HEK293 (cell line): ENCODE data around the gene SHROOM3.

ENCODE experiments used
- CTCF ChIA-PET: fragments of 350-600 bp; formaldehyde crosslinking; extraction: SDS; loops from one replicate; lab custom pipeline; 2021; ENCODE audit warnings: antibody characterized with exemption; lab: Yijun Ruan, JAX
- POLR2A ChIA-PET: fragments of 300-600 bp; formaldehyde crosslinking; extraction: SDS; loops from one replicate; lab custom pipeline; 2020; ENCODE audit warnings: antibody characterized with exemption, inconsistent platforms; lab: Yijun Ruan, JAX
- H3K27ac ChIP-seq: fragments of 200-500 bp; sonication (Bioruptor generic); 2 replicates; pipeline ENCODE4 v1.5.1; 2014; ENCODE audit warnings: low read depth, low read length, control low read depth, inconsistent platforms; ENCODE audit errors: extremely low read depth
- H3K36me3 ChIP-seq, 2 experiments: fragments of 200-500 bp in 1 of 2; sonication (Bioruptor generic) in 1 of 2; 1 replicate in 1 of 2; 2 replicates in 1 of 2; pipeline ENCODE4 v1.5.1; 2014 to 2017; ENCODE audit warnings: inconsistent platforms in 2 of 2, low read length in 2 of 2; ENCODE audit not compliant: control insufficient read depth in 2 of 2, insufficient read depth in 1 of 2
- H3K4me1 ChIP-seq: fragments of 200-500 bp; sonication (Bioruptor generic); 2 replicates; pipeline ENCODE4 v1.5.1; 2014; ENCODE audit warnings: mild to moderate bottlenecking, low read length, inconsistent platforms; ENCODE audit not compliant: control insufficient read depth, insufficient read depth
- H3K4me3 ChIP-seq: 2 replicates; pipeline ENCODE4 v1.5.1; 2011; ENCODE audit warnings: low read depth, mild to moderate bottlenecking, control low read depth, low read length, moderate library complexity
- H3K9me3 ChIP-seq: fragments of 200-500 bp; sonication (Bioruptor generic); 2 replicates; pipeline ENCODE4 v1.5.1; 2014; ENCODE audit warnings: low read depth, low read length, inconsistent platforms; ENCODE audit not compliant: control insufficient read depth, insufficient read depth
- HOXA7 ChIP-seq: sonication (generic); formaldehyde crosslinking; IDR thresholded peaks from 2 replicates; pipeline ENCODE4 v1.8.1; 2022; ENCODE audit warnings: missing genetic modification reagents, borderline replicate concordance
- KLF16 ChIP-seq: fragments of 450-650 bp; formaldehyde crosslinking; IDR thresholded peaks from 2 replicates; pipeline ENCODE4 v1.5.1; 2017; ENCODE audit warnings: missing biosample characterization, missing genetic modification characterization
- PRDM4 ChIP-seq: fragments of 450-650 bp; formaldehyde crosslinking; IDR thresholded peaks from 2 replicates; pipeline ENCODE4 v1.5.1; 2017; ENCODE audit warnings: missing biosample characterization, missing genetic modification characterization
- ZBTB21 ChIP-seq: fragments of 450-650 bp; formaldehyde crosslinking; IDR thresholded peaks from 2 replicates; pipeline ENCODE4 v1.5.1; 2017; ENCODE audit warnings: missing biosample characterization, missing genetic modification characterization
- ZNF157 ChIP-seq: fragments of 450-650 bp; formaldehyde crosslinking; IDR thresholded peaks from 2 replicates; pipeline ENCODE4 v1.5.1; 2016; ENCODE audit warnings: missing biosample characterization, missing genetic modification characterization
- ZNF175 ChIP-seq: fragments of 450-650 bp; formaldehyde crosslinking; IDR thresholded peaks from 2 replicates; pipeline ENCODE4 v1.5.1; 2016; ENCODE audit warnings: missing biosample characterization, missing genetic modification characterization
- ZNF18 ChIP-seq: fragments of 450-650 bp; formaldehyde crosslinking; IDR thresholded peaks from 2 replicates; pipeline ENCODE4 v1.5.1; 2016; ENCODE audit warnings: missing biosample characterization, missing genetic modification characterization
- ZNF202 ChIP-seq: fragments of 450-650 bp; formaldehyde crosslinking; IDR thresholded peaks from 2 replicates; pipeline ENCODE4 v1.5.1; 2016; ENCODE audit warnings: missing biosample characterization, missing genetic modification characterization, borderline replicate concordance
- ZNF311 ChIP-seq: fragments of 450-650 bp; formaldehyde crosslinking; IDR thresholded peaks from 2 replicates; pipeline ENCODE4 v1.5.1; 2017; ENCODE audit warnings: missing biosample characterization, missing genetic modification characterization, borderline replicate concordance
- ZNF324 ChIP-seq: fragments of 450-650 bp; formaldehyde crosslinking; IDR thresholded peaks from 2 replicates; pipeline ENCODE4 v1.5.1; 2016; ENCODE audit warnings: missing biosample characterization, missing genetic modification characterization
- ZNF350 ChIP-seq: fragments of 450-650 bp; formaldehyde crosslinking; IDR thresholded peaks from 2 replicates; pipeline ENCODE4 v1.5.0; 2017; ENCODE audit warnings: missing biosample characterization, mild to moderate bottlenecking, missing genetic modification characterization
- ZNF394 ChIP-seq: fragments of 450-650 bp; formaldehyde crosslinking; IDR thresholded peaks from 2 replicates; pipeline ENCODE4 v1.5.1; 2016; ENCODE audit warnings: missing biosample characterization, missing genetic modification characterization, mild to moderate bottlenecking, moderate library complexity, borderline replicate concordance
- ZNF423 ChIP-seq: fragments of 450-650 bp; formaldehyde crosslinking; IDR thresholded peaks from 2 replicates; pipeline ENCODE4 v1.5.1; 2016; ENCODE audit warnings: missing biosample characterization, missing genetic modification characterization
- ZNF433 ChIP-seq: fragments of 450-650 bp; formaldehyde crosslinking; IDR thresholded peaks from 2 replicates; pipeline ENCODE4 v1.5.1; 2016; ENCODE audit warnings: missing biosample characterization, missing genetic modification characterization, low read depth
- ZNF521 ChIP-seq: fragments of 450-650 bp; formaldehyde crosslinking; IDR thresholded peaks from 2 replicates; pipeline ENCODE4 v1.5.1; 2017; ENCODE audit warnings: missing biosample characterization, mild to moderate bottlenecking, missing genetic modification characterization
- ZNF558 ChIP-seq: fragments of 450-650 bp; formaldehyde crosslinking; IDR thresholded peaks from 2 replicates; pipeline ENCODE4 v1.5.1; 2016; ENCODE audit warnings: missing biosample characterization, missing genetic modification characterization
- ZNF621 ChIP-seq: fragments of 450-650 bp; formaldehyde crosslinking; IDR thresholded peaks from 2 replicates; pipeline ENCODE4 v1.5.1; 2017; ENCODE audit warnings: missing biosample characterization, missing genetic modification characterization
- ZNF747 ChIP-seq: fragments of 450-650 bp; formaldehyde crosslinking; IDR thresholded peaks from 2 replicates; pipeline ENCODE4 v1.5.1; 2016; ENCODE audit warnings: missing biosample characterization, missing genetic modification characterization
- ZNF791 ChIP-seq: fragments of 450-650 bp; formaldehyde crosslinking; IDR thresholded peaks from 2 replicates; pipeline ENCODE4 v1.5.1; 2016; ENCODE audit warnings: missing biosample characterization, missing genetic modification characterization
- ZNF792 ChIP-seq: fragments of 450-650 bp; formaldehyde crosslinking; IDR thresholded peaks from 2 replicates; pipeline ENCODE4 v1.5.1; 2016; ENCODE audit warnings: missing biosample characterization, missing genetic modification characterization
- ZSCAN30 ChIP-seq: fragments of 450-650 bp; IDR thresholded peaks from 2 replicates; pipeline ENCODE4 v1.5.1; 2018; ENCODE audit warnings: missing biosample characterization, mild to moderate bottlenecking, missing genetic modification characterization, moderate library complexity
- TF ChIP-seq, protein P1 (sequence below): fragments of 450-650 bp; formaldehyde crosslinking; IDR thresholded peaks from 2 replicates; pipeline ENCODE4 v1.5.1; 2016; ENCODE audit warnings: missing biosample characterization, missing genetic modification characterization

The SHROOM3 gene

GRCh38 chr4:76463568-76463967 lies 28.5 kb downstream of the SHROOM3 start (continued):
- no peak for TF ChIP-seq ZNF18 (tag by site-specific recombination)
- no peak for TF ChIP-seq ZNF157 (tag by site-specific recombination)

- ChIA-PET CTCF (interaction anchor here (0.9 to 1.1 kb wide), 2 partner anchors 35 to 40 kb away, joined by 3 read pairs; no protein-coding TSS in a partner anchor), POLR2A (no interaction called here)
- no peaks in the 10 kb centered on the region for H3K9me3 ChIP-seq
- H3K4me3 ChIP-seq, result no peak overlapping the region
- no peaks in the 10 kb centered on the region for H3K36me3 ChIP-seq
- H3K27ac ChIP-seq, result no peak overlapping the region
- H3K4me1 ChIP-seq, result no peaks in the 10 kb centered on the region
- TF ChIP-seq ZNF350 (tag by site-specific recombination) (no peak), ZNF394 (no peak), PRDM4 (tag by site-specific recombination) (no peak), ZNF621 (tag by site-specific recombination) (no peak), HOXA7 (CRISPR knock-in tag) (no peak)
Measured at GRCh38 chr4:76470064-76470463, 35.0 kb downstream of the SHROOM3 start.

DNA sequence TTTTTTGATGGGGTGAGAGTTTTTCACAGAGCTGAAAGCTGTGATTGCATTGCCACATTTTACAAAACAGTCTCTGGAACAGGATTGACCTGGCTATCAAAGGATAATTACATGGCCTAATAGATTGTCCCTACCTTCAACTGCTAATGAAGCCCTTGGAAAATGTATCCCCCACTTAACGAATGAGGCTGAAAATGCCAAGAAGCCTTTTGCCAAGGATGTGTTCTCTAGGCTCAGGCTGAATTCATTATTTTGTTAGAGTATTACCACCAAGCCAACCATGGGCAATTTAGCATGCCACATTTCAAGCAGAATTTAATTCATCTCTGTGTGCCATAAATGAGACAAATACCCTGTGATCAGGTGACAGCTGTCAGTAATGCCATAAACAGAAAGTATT lies 35.5 kb downstream of the SHROOM3 start:
- TF ChIP-seq ZNF324 (tag by site-specific recombination) (no peak), ZNF202 (tag by site-specific recombination) (no peak), ZNF558 (no peak), ZNF423 (tag by site-specific recombination) (no peak), KLF16 (tag by site-specific recombination) (no peak), ZNF791 (tag by site-specific recombination) (no peak), ZSCAN30 (tag by site-specific recombination) (no peak), ZNF521 (tag by site-specific recombination) (no peak), ZNF747 (no peak), ZNF433 (tag by site-specific recombination) (no peak), ZNF792 (tag by site-specific recombination) (no peak), ZBTB21 (tag by site-specific recombination) (no peak), ZNF311 (tag by site-specific recombination) (no peak), ZNF175 (no peak)
- TF ChIP-seq, protein P1, sequence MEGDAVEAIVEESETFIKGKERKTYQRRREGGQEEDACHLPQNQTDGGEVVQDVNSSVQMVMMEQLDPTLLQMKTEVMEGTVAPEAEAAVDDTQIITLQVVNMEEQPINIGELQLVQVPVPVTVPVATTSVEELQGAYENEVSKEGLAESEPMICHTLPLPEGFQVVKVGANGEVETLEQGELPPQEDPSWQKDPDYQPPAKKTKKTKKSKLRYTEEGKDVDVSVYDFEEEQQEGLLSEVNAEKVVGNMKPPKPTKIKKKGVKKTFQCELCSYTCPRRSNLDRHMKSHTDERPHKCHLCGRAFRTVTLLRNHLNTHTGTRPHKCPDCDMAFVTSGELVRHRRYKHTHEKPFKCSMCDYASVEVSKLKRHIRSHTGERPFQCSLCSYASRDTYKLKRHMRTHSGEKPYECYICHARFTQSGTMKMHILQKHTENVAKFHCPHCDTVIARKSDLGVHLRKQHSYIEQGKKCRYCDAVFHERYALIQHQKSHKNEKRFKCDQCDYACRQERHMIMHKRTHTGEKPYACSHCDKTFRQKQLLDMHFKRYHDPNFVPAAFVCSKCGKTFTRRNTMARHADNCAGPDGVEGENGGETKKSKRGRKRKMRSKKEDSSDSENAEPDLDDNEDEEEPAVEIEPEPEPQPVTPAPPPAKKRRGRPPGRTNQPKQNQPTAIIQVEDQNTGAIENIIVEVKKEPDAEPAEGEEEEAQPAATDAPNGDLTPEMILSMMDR (tag by site-specific recombination), result no peak
- Histone ChIP-seq H3K27ac (no peak overlapping the region), H3K4me3 (no peak overlapping the region), H3K9me3 (no peaks in the 10 kb centered on the region), H3K4me1 (no peaks in the 10 kb centered on the region), H3K36me3 (no peaks in the 10 kb centered on the region)
- ChIA-PET POLR2A (no interaction called here), CTCF (interaction anchor here (0.7 to 1.1 kb wide), 3 partner anchors 34 to 1213 kb away, joined by 3 read pairs; no protein-coding TSS in a partner anchor)
